GM21367 (cell line): Measurements from ENCODE around the gene PDAP1.
A peak's percentile ranks its signal among the peaks of the same experiment; 100 is the strongest.
"Not testable (repeated sequence)": the region's sequence is repeated elsewhere in the genome, so short reads cannot be mapped to it uniquely, and the experiment has no call there.

Source experiments
- ATAC-seq: cut with Tn5 transposase; IDR thresholded peaks from one replicate; pipeline ENCODE4 v1.9.1; 2021; ENCODE audit not compliant: unreplicated experiment

The PDAP1 gene

DNA sequence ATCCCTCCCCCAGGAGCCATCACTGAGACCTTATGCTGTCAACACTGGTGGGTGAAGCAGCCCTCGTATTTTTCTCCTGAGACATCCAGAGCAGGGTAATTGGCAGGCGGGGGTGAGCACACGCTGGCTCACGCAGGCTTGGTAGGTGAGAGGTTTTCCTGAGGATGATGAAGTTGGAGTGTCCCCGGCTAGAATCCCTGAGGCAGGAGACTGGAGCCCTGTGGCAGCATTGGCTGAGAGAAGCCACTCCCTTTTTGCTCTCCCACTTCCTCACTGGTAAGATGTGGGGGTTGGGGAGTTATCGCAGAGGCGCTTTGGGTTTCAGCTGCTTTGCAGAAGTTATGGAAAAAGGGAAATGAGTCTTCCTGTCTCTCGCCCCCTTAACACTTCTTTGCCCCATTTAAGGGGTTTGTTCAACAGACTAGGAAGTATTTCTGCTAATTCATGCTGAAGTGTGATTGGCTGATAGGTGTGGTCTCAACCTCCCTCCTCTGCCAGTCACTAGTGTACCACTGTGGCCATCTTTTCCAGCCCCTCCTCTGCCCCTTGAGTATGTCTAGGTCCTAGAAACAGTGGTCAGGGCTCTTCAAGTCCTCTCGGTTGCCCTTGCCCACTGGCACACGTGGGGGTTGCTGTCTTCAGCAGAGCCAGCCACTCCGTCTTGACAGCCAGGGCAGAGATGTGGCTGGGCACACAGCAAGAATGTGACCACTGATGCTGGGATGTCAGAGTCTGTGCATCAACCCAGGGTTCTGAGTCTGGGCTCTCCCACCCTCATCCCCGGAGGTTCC is 28.2 kb downstream of the PDAP1 start:
- peak; percentile 35 for ATAC-seq

DNA sequence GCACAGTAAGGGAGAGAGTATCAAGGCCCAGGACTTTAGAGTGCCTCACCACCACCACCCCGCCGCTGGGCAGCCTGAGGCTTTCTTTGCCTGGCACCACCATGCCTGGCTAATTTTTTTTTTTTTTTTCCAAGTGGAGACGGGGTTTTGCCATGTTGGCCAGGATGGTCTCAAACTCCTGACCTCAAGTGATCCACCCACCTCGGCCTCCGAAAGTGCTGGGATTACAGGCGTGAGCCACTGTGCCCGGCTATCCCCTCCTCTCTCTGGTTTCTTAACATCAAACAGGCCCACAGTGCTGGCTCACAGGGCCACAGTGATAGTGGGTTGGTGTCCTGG is 28.7 kb downstream of the PDAP1 start:
- not testable (repeated sequence) for ATAC-seq

DNA sequence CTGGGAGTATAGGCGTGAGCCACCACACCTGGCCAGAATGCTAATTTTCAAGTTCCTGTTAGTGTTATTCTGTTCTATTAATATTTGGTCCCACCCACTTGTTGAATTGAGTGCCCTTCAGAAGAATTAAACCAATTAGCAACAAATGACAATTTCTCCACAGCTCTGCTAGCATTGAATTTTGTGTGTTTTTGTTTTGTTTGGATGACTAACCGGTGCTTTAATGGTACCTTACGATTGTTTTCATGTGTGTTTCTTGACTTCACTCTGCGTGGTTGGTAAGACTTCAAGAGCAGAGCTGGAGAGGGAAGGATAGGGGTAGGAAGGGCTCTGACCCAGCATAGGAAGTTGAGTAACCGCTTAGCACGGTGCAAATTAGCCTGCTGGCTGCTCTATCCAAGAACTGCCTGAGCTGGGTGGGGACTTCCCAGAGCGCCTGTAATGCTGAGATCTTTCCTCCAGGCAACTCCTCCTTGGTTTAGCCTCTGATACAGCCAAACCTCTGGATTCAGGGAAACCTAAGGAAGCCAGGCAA is 29.3 kb downstream of the PDAP1 start:
- no peak for ATAC-seq

- peak; percentile 41 for ATAC-seq
Observed at GRCh38 chr7:99375070-99375807, 33.2 kb downstream of the PDAP1 start.

DNA sequence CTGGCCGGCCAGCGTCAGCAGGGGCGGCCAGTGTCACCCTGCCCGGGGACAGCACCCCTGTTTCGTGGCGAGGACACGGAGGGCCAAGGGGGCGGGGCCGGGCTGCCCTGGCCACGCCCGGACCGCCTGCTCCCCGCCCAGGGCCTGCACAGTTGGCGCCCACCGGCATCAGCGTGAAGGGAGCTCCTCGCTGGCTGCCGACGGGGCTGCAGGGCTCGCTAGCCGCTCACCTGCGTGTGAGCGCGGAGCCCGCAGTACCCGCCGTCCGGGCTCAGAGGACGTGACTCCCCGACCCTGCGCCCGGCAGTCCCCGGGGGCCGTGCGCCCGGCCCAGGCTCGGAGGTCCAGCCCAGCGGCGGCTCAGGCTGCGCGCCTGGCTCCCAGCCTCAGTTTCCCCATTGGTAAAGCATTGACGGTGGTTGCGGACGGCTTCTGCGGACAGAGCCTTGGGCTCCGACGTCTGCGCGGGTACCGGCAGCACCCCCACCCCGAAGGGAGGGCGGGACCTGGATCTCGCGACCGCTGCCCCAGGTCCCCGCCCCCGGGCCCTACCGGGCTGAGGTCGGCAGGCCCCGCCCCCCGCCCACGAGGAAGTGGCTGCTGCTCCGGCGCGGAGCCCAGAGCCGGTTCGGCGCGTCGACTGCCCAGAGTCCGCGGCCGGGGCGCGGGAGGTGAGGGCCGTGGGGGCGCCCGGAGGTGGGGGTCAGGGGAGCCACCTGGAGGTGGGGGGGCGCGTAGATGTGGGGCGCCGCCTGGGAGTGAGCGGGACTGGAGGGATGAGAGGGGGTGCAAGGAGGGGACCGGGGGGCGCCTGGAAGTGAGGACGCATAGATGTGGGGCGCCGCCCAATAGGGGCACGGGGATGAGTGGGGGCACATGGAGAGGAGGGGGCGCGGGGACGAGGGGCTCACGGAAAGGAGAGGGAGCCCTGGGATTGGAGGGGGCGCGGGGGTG is 34.0 kb downstream of the PDAP1 start, which contains the start of gene ARPC1B:
Gene ARPC1B (plus strand): TSS at position 620 of the 954 bp plus-strand sequence. CDS start 10,985 bp downstream, outside the sequence.
- ATAC-seq = peak; percentile 42

DNA sequence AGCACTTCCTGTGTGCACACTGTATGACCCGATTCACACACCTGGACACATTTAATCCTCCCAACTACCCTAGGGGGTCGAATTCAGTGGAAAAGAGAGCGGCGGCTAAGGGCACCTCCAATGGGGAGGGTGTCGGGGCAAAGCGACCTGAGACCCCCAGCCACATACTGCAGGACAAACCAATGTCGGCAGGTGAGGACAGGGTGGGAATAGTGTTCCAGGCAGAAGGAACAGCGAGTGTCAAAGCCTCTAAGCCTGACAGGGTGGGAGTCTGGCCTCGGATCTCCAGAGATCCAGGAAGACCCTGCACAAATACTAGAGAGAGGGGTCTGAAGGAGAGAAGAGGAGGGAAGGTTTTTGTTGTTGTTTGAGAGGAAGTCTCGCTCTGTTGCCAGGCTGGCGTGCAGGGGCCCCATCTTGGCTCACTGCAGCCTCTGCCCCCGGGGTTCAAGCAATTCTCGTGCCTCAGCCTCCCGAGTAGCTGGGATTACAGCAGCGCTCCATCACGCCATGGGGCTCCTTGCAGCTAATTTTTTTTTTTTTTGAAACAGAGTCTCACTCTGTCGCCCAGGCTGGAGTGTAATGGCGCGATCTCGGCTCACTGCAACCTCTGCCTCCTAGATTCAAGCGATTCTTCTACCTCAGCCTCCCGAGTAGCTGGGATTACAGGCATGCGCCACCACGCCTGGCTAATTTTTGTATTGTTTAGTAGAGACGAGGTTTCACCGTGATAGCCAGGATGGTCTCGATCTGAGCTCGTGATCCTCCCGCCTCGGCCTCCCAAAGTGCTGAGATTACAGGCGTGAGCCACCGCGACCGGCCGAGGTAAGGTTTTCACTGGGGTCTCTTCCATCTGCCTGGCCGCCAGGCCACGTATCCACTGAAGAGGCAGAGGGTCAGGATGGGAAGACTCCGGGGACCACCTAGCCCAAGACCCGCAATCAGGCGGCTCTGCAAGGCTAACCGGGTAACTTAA is 35.0 kb downstream of the PDAP1 start:
- no peak for ATAC-seq

GRCh38 chr7:99372275-99373090 is 35.9 kb downstream of the PDAP1 start:
- ATAC-seq = no peak

GRCh38 chr7:99371376-99371920 is 36.9 kb downstream of the PDAP1 start:
- ATAC-seq = no peak

GRCh38 chr7:99369767-99370391 is 38.5 kb downstream of the PDAP1 start:
- ATAC-seq = no peak

DNA sequence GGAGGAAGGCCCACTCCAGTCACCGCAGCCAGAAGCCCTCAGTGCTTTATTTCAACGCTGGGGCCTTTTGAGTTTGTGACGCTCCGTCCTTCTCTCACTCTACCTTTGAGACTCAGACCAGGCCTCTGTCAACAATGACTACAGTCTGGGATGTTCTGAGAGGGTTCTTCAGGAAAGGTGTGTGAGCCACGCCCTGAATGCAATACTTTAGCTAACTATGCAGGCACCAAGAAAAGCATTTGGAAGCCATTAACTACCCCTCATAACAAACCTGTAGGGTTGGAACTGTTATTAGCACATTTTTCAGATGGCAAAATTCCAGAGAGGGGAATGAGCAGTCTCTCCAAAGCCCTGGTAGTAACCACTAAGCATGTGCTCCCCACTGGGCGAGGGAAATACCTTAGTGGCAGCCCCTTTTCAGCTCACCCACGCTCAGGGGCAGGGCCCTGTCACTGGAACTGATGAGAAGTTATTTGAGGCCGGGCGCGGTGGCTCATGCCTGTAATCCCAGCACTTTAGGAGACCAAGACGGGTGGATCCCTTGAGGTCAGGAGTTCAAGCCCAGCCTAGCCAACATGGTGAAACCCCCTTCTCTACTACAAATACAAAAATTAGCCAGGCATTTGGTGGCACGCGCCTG is 39.5 kb downstream of the PDAP1 start:
- ATAC-seq = no peak

DNA sequence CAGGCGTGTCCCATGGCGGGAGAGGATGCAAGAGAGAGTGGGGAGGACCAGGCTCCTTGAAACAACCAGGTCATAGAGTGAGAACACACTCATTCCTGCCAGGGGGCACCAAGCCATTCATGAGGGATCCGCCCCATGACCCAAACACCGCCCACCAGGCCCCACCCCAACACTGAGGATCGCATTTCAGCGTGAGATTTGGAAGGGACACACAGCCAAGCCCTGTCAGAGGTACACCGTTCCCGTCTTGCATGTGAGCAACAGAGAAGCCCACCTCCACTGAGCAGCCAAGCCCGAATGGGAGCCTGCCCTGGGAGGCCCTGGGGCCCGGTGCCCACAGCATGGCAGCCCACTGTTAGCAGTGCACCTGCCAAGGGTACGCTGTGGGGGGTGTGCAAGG is 41.8 kb downstream of the PDAP1 start:
- ATAC-seq = no peak

GRCh38 chr7:99365318-99366141 is 42.9 kb downstream of the PDAP1 start:
- ATAC-seq = peak; percentile 55

DNA sequence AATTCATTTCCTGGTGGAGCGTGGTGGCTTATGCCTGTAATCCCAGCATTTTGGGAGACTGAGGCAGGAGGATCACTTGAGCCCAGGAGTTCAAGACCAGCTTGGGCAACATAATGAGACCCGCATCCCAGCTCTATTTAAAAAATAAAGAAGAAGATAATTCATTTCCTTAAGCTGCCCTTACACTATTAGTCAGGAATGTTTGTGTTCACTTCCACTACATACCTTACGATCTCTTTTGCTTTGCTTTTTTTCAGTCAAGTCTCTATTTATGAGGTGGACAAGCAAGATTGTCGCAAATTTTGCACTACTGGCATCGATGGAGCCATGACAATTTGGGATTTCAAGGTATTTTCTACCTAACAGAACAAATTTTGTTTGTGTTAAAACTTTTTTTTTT is 45.1 kb downstream of the PDAP1 start:
- no peak for ATAC-seq

DNA sequence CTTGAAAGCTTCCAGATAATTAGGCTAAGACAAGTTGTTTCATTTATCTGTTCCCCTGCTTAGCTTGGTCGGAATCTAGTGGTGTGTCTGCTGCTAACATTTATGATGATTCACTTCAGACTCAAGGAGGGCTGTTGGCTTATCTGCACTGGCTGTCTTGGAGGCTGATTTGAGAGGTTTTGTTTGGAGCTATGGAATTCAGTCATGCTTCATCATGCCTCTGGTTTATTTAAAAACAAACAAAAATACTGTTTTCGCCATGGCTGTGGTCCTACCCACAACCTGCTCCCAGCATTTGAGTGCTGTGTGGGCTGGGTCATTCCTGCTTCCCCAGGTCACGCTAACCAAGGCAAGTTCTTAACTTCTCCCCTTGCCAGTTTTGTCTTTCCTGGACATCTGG is 45.6 kb downstream of the PDAP1 start:
- no peak for ATAC-seq

GRCh38 chr7:99359465-99360154 is 48.8 kb downstream of the PDAP1 start:
- ATAC-seq = no peak

DNA sequence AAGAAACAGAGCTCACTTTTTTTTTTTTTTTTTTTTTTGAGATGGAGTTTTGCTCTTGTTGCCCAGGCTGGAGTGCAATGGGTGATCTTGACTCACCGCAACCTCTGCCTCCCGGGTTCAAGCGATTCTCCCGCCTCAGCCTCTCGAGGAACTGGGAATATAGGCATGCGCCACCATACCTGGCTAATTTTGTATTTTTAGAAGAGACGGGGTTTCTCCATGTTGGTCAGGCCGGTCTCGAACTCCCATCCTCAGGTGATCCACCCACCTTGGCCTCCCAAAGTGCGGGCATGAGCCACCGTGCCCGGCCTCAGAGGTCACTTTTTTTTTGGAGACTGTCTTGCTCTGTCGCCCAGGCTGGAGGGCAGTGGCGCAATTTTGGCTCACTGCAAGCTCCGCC is 49.9 kb downstream of the PDAP1 start:
- ATAC-seq = not testable (repeated sequence)
